Esophagus squamous epithelium (tissue), 4 donors: ENCODE data around the gene MANEAL.

Experiments used
- POLR2A ChIP-seq, 4 donors: fragments of 450-650 bp; IDR thresholded peaks; one replicate each; pipeline ENCODE4 v1.6.1; 2017; ENCODE audit warnings: antibody characterized with exemption in 4 of 4, mild to moderate bottlenecking in 4 of 4, moderate library complexity in 3 of 4
- TF ChIP-seq, protein P1 (sequence below), 6 experiments: fragments of 450-650 bp in 4 of 6; fragments of 200-600 bp in 2 of 6; sonication (generic) in 2 of 6; IDR thresholded peaks; one replicate each; pipeline ENCODE4 v1.5.1; 2016 to 2019; ENCODE audit warnings: antibody characterized with exemption in 6 of 6, mild to moderate bottlenecking in 4 of 6, moderate library complexity in 4 of 6

GRCh38 chr1:37792943-37793686, 532 bp upstream of the MANEAL start:
- TF ChIP-seq POLR2A (IDR thresholded peaks at IDR 0.05) = no peak
- TF ChIP-seq, protein P1, sequence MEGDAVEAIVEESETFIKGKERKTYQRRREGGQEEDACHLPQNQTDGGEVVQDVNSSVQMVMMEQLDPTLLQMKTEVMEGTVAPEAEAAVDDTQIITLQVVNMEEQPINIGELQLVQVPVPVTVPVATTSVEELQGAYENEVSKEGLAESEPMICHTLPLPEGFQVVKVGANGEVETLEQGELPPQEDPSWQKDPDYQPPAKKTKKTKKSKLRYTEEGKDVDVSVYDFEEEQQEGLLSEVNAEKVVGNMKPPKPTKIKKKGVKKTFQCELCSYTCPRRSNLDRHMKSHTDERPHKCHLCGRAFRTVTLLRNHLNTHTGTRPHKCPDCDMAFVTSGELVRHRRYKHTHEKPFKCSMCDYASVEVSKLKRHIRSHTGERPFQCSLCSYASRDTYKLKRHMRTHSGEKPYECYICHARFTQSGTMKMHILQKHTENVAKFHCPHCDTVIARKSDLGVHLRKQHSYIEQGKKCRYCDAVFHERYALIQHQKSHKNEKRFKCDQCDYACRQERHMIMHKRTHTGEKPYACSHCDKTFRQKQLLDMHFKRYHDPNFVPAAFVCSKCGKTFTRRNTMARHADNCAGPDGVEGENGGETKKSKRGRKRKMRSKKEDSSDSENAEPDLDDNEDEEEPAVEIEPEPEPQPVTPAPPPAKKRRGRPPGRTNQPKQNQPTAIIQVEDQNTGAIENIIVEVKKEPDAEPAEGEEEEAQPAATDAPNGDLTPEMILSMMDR (IDR thresholded peaks at IDR 0.05) = no peak
